ENCODE measurements around the gene GBX1.

- no peak for TF ChIP-seq POLR2A (IDR thresholded peaks at IDR 0.05)
- TF ChIP-seq, protein P1, sequence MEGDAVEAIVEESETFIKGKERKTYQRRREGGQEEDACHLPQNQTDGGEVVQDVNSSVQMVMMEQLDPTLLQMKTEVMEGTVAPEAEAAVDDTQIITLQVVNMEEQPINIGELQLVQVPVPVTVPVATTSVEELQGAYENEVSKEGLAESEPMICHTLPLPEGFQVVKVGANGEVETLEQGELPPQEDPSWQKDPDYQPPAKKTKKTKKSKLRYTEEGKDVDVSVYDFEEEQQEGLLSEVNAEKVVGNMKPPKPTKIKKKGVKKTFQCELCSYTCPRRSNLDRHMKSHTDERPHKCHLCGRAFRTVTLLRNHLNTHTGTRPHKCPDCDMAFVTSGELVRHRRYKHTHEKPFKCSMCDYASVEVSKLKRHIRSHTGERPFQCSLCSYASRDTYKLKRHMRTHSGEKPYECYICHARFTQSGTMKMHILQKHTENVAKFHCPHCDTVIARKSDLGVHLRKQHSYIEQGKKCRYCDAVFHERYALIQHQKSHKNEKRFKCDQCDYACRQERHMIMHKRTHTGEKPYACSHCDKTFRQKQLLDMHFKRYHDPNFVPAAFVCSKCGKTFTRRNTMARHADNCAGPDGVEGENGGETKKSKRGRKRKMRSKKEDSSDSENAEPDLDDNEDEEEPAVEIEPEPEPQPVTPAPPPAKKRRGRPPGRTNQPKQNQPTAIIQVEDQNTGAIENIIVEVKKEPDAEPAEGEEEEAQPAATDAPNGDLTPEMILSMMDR (IDR thresholded peaks at IDR 0.05) = no peak
These were observed 40.9 kb downstream of the GBX1 start for GRCh38 chr7:151126491-151127137.
